Sigmoid colon (tissue), 7 donors: ENCODE measurements around the gene TNF. TPM values are rescaled to one million over a fixed set of nuclear protein-coding genes. Genes with fewer than 3 reads are reported as not detected.

ENCODE experiments used
- DNase-seq: peaks from one replicate; pipeline ENCODE4 v3.0.0-alpha.2; 2019
- H3K27ac ChIP-seq, 4 donors: fragments of 200-600 bp; sonication (generic); one replicate each; pipeline ENCODE4 v1.5.1; 2016 to 2019; ENCODE audit warnings: mild to moderate bottlenecking in 1 of 4
- H3K27me3 ChIP-seq, 3 donors: fragments of 200-600 bp; sonication (generic); one replicate each; pipeline ENCODE4 v1.5.1; 2019; ENCODE audit warnings: mild to moderate bottlenecking in 1 of 3
- H3K36me3 ChIP-seq, 4 donors: fragments of 200-600 bp; sonication (generic); one replicate each; pipeline ENCODE4 v1.5.1; 2016 to 2019
- H3K4me1 ChIP-seq, 4 donors: fragments of 200-600 bp; sonication (generic); one replicate each; pipeline ENCODE4 v1.5.1; 2017 to 2019
- H3K4me3 ChIP-seq, 4 donors: fragments of 200-600 bp; sonication (generic); one replicate each; pipeline ENCODE4 v1.5.1; 2017 to 2019; ENCODE audit warnings: mild to moderate bottlenecking in 2 of 4, moderate library complexity in 1 of 4
- H3K9me3 ChIP-seq, 4 donors: fragments of 200-600 bp in 3 of 4; sonication (generic) in 3 of 4; one replicate each; pipeline versions ENCODE4 v1.5.1 to v1.6.1; 2013 to 2019
- EP300 ChIP-seq, 4 donors: sonication (generic); formaldehyde crosslinking; IDR thresholded peaks; one replicate each; pipeline ENCODE4 v1.6.1; 2017; ENCODE audit warnings: antibody characterized with exemption in 4 of 4
- POLR2A ChIP-seq, 2 donors: fragments of 450-650 bp; IDR thresholded peaks; one replicate each; pipeline ENCODE4 v1.6.1; 2016; ENCODE audit warnings: antibody characterized with exemption in 2 of 2, mild to moderate bottlenecking in 2 of 2, moderate library complexity in 2 of 2
- POLR2AphosphoS5 ChIP-seq, 4 donors: sonication (generic); formaldehyde crosslinking; IDR thresholded peaks; one replicate each; pipeline ENCODE4 v1.6.1; 2017; ENCODE audit warnings: antibody characterized with exemption in 4 of 4
- WGBS, 2 donors: extraction: QIAGEN DNeasy Blood & Tissue Kit; methylation state at CpG; one replicate each; pipeline ENCODE4 v1.1.7; 2013; 5-methylcytosine and 5-hydroxymethylcytosine counted together
- intact Hi-C: fragments of 100-400 bp; cut with DNase I; formaldehyde crosslinking; loops from one replicate; pipeline ENCODE4 v1.15.1; 2023
- polyA plus RNA-seq, 3 donors: library from polyadenylated mRNA; stranded (reverse); fragments of 200-250 nt; gene quantifications; one replicate each; pipeline ENCODE4 v1.2.3, GENCODE V29; 2013
- total RNA-seq, 4 donors: library from RNA; depleted of rRNA; stranded (reverse); fragments of >200 nt; gene quantifications; one replicate each; pipeline ENCODE4 v1.1.0, GENCODE V29; 2016
- TF ChIP-seq, protein P1 (sequence below), 4 experiments: fragments of 450-650 bp in 3 of 4; fragments of 200-600 bp in 1 of 4; IDR thresholded peaks; one replicate each; pipeline ENCODE4 v1.5.1; 2016 to 2019; ENCODE audit warnings: antibody characterized with exemption in 4 of 4, mild to moderate bottlenecking in 3 of 4, moderate library complexity in 2 of 4
- donor health status: healthy with polysubstance abuse.
- donor health status: Bipolar disorder and iron deficiency.
- donor health status: healthy.

TNF gene
- total RNA-seq (under 1 TPM in 1 of 4 donors, not detected in 3; 0.33 TPM), polyA plus RNA-seq (1 to 10 TPM in 1 of 3 donors, under 1 TPM in 2; 0.60 to 2.6 (median 0.92) TPM)

- intact Hi-C loops = no loop called here
- DNase-seq = peak; percentile 86
- TF ChIP-seq, protein P1, sequence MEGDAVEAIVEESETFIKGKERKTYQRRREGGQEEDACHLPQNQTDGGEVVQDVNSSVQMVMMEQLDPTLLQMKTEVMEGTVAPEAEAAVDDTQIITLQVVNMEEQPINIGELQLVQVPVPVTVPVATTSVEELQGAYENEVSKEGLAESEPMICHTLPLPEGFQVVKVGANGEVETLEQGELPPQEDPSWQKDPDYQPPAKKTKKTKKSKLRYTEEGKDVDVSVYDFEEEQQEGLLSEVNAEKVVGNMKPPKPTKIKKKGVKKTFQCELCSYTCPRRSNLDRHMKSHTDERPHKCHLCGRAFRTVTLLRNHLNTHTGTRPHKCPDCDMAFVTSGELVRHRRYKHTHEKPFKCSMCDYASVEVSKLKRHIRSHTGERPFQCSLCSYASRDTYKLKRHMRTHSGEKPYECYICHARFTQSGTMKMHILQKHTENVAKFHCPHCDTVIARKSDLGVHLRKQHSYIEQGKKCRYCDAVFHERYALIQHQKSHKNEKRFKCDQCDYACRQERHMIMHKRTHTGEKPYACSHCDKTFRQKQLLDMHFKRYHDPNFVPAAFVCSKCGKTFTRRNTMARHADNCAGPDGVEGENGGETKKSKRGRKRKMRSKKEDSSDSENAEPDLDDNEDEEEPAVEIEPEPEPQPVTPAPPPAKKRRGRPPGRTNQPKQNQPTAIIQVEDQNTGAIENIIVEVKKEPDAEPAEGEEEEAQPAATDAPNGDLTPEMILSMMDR (IDR thresholded peaks at IDR 0.05) = no peak
- TF ChIP-seq EP300 (IDR thresholded peaks at IDR 0.05) (no peak), POLR2AphosphoS5 (IDR thresholded peaks at IDR 0.05) (peak; percentile 50 to 81 (median 80)), POLR2A (IDR thresholded peaks at IDR 0.05) (peak; percentile 49 to 58)
- H3K27me3 ChIP-seq = no peaks in the 10 kb centered on the region
- H3K4me1 ChIP-seq = peaks cover 0 to 7% (median 4%) of the 10 kb centered on the region in 4 donors
- peak within 1 kb of the TSS; percentile 47 to 79 (median 74) for H3K27ac ChIP-seq
- peak within 1 kb of the TSS in 3 of 4 donors; percentile 27 to 48 (median 43) for H3K4me3 ChIP-seq
- no peaks in the 10 kb centered on the region for H3K9me3 ChIP-seq
- H3K36me3 ChIP-seq = no peaks in the 10 kb centered on the region
- WGBS, 2 donors = 36 to 39% methylated on average over 19 of the region's 19 CpGs
Measured at GRCh38 chr6:31575335-31575901, at the start of gene TNF. Gene TNF, plus strand, starts transcription at chr6:31575565. Its CDS starts 177 bp downstream, at chr6:31575742.

DNA sequence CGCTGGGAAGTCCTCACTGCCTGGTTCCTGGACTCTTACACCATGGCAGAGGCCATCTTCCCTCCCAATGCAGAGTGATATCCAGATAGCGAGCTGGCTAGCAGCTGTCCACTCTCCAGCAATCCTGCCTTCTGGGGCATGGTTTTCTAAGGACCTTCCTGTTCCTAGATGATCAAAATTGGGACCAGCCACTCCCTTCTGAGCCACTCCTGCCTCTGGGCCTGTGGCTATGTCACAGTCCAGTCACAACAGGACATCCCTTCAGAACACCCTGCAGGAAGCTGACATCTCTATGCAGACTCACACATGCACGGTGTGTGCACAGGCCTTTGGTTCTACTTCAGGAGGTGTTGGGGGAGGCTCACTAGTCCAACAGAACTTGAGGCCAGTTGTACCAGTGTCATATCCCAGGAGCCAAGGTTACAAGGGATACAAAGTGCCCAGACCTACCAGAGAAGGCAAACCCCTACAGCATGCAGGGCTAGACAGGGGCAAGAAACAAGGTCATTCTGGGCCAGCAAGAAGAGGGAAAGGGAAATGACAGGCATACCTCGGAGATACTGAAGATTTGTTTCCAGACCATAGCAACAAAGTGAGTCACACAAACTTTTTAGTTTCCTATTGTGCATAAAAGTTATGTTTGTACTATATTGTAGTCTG is 49.3 kb upstream of the TNF start:
- DNase-seq = no peak
- no peak overlapping the region for H3K4me3 ChIP-seq
- H3K36me3 ChIP-seq = peaks cover 14 to 17% (median 16%) of the 10 kb centered on the region in 4 donors
- no peak for TF ChIP-seq POLR2AphosphoS5 (IDR thresholded peaks at IDR 0.05)
- TF ChIP-seq, protein P1 (IDR thresholded peaks at IDR 0.05) = no peak
- TF ChIP-seq POLR2A (IDR thresholded peaks at IDR 0.05) = no peak
- TF ChIP-seq EP300 (IDR thresholded peaks at IDR 0.05) = no peak
- intact Hi-C loops = no loop called here
- H3K9me3 ChIP-seq = no peaks in the 10 kb centered on the region
- H3K27ac ChIP-seq = no peak overlapping the region
- no peaks in the 10 kb centered on the region for H3K4me1 ChIP-seq
- H3K27me3 ChIP-seq = no peaks in the 10 kb centered on the region
- WGBS, 2 donors = 73 to 79% methylated on average over 4 of the region's 4 CpGs

DNA sequence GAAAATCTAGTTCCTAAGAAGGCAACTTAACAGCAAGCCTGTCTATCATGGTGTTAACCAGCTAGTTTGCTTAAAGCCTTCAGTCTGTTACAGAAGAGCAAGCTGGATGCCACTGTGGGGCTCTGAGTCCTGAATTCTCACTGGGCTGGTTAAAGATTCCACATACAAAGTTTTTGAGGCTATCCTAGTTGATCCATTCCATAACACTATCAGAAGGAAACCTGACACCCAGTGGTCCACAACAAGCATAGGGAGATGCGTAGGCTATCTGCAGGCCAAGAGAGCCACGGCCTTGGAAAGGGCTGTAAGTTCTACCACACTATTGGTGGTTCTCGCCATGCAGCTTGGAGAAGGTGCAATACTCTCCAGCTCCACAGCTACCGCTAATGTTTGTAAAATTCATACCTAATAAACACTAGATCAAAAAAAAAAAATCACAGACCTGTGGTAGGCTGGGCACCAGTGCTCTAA is 47.0 kb upstream of the TNF start:
- DNase-seq = no peak
- Histone ChIP-seq H3K4me3 (no peak overlapping the region), H3K9me3 (no peaks in the 10 kb centered on the region), H3K27ac (no peak overlapping the region), H3K36me3 (peaks cover 18 to 40% (median 33%) of the 10 kb centered on the region in 4 donors), H3K27me3 (no peaks in the 10 kb centered on the region), H3K4me1 (no peaks in the 10 kb centered on the region)
- intact Hi-C loops = no loop called here
- TF ChIP-seq POLR2AphosphoS5 (IDR thresholded peaks at IDR 0.05) (no peak), POLR2A (IDR thresholded peaks at IDR 0.05) (no peak), EP300 (IDR thresholded peaks at IDR 0.05) (no peak)
- TF ChIP-seq, protein P1 (IDR thresholded peaks at IDR 0.05) = no peak
- WGBS, 2 donors = 91 to 95% methylated on average over 4 of the region's 4 CpGs

DNA sequence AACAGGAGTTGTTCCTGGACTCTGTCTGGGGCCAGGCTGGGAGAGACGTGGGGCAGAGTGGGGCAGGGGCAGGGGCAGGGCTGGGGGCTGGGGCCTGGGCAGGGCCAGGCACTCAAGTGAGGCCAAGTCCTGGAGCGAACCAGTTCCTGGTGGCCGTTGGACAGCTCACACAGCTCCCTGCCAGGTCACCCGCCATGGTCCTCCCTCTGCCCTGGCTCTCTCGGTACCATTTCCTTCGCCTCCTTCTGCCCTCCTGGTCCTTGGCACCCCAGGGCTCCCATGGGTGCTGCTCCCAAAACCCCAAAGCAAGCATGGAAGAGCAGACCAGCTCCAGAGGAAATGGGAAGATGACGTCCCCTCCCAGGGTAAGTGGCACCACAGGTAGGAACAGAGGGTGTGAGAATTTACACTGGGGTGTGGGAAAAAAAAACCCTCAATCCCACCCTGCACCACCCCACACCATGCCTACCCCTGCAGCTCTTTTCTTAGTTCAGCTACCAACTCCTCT is 46.5 kb upstream of the TNF start, which contains the start of gene MCCD1:
Gene MCCD1 (plus strand): TSS at position 142 of the 508 bp plus-strand sequence. CDS start 53 bp downstream, at position 195.
- H3K4me1 ChIP-seq = no peaks in the 10 kb centered on the region
- H3K27ac ChIP-seq = no peak within 1 kb of the TSS
- no peak for DNase-seq
- WGBS, 2 donors = 68 to 77% methylated on average over 7 of the region's 7 CpGs
- TF ChIP-seq POLR2AphosphoS5 (IDR thresholded peaks at IDR 0.05) (peak in 2 of 4 donors; percentile 6 to 17), POLR2A (IDR thresholded peaks at IDR 0.05) (no peak), EP300 (IDR thresholded peaks at IDR 0.05) (no peak)
- intact Hi-C loops = no loop called here
- H3K4me3 ChIP-seq = no peak within 1 kb of the TSS
- H3K27me3 ChIP-seq = no peaks in the 10 kb centered on the region
- no peaks in the 10 kb centered on the region for H3K9me3 ChIP-seq
- peaks cover 19 to 45% (median 38%) of the 10 kb centered on the region in 4 donors for H3K36me3 ChIP-seq
